HG03521 (cell line): Measurements from ENCODE around the gene RNF13.
"Not testable (repeated sequence)": the region's sequence is repeated elsewhere in the genome, so short reads cannot be mapped to it uniquely, and the experiment has no call there.

Experiments
- ATAC-seq: cut with Tn5 transposase; IDR thresholded peaks from one replicate; pipeline ENCODE4 v1.9.1; 2021; ENCODE audit warnings: mild to moderate bottlenecking, moderate library complexity; ENCODE audit not compliant: unreplicated experiment

Gene RNF13

DNA sequence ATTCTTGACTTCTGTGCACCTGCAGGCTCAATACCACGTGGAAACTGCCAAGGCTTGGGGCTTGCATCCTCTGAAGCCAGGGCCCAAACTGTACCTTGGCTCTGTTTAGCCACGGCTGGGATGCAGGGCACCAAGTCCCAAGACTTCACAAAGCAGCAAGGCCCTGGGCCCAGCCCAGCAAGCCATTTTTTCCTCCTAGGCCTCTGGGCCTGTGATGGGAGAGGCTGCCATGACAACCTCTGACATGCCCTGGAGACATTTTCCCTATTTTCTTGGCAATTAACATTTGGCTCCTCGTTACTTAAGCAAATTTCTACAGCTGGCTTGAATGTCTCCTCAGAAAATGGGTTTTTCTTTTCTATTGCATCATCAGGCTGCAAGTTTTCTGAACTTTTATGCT is 25.5 kb downstream of the RNF13 start:
- not testable (repeated sequence) for ATAC-seq

- not testable (repeated sequence) for ATAC-seq
Observed at GRCh38 chr3:149839469-149839868, 26.5 kb downstream of the RNF13 start.

DNA sequence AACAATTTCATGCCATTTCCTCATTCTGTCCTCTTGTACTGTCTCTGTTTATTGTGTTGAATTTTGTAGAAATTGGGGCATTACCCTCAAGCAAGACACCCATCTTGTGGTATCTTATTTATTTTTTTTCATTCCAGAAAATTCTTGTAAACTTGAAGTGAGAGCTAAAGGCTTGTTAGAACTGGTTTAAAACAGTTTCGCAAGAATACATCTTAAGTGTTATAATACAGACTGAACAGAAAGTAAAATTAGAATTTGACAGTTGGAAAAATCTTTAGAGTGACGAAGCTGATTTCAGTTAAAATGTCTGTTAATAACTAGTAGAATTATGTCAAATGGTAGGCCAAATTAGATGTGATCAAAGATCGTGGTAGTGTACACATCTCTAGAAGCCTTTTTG is 26.9 kb downstream of the RNF13 start:
- no peak for ATAC-seq

DNA sequence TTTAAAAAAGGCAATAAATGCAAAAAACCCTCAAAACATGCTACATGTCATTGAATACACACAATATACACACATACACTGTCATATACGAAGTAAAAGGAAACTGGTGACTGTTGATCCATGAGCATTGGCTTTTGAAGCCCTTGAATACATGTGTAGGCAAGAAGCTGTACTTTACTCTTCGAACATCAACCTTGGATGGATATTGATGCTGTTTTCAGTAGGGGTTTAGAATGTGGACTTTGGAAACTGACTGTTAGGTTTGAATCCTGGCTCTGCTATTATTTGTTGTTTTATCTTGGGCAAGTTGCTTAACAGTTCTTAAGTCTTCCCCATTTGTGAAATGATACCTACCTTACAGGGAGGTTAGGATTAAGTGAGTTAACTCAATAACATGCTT is 30.5 kb downstream of the RNF13 start:
- ATAC-seq = no peak

DNA sequence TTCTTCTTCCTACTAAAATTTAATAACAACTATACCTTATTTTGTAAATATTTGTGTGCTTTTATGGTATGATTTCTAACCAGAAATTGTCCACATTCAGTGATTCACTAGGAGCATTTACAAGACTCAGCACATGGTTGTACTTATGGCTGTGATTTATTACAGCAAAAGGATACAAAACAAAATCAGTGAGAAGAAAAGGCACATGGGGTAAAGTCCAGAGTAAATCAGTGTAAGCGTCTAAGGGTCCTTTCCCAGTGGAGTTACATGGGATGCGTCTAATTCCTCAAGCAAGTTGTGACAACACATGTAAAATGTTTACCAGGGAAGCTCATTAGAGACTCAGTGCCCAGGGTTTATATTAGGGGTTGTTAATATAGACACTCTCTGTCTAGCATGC is 31.1 kb downstream of the RNF13 start:
- no peak for ATAC-seq

GRCh38 chr3:149845570-149846244 is 32.7 kb downstream of the RNF13 start:
- ATAC-seq = no peak

DNA sequence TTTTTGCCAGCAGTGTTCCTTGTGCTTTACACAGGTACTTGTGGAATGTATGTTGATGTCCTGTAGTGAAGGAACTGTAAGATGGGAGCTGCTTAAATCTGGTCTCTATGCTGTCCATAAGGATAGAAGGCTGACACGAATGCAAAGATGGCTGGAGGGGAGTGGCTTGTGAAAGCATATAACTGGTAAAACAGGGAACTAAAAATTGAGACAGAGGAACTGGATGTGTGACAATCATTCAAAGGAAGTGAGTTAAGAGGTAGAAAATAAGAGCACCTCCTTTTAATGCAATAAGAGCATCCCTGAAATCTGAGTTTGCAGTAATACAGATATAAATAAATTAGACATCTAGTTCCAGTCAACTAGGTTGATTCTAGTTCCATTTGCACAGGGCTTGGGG is 35.2 kb downstream of the RNF13 start:
- ATAC-seq = no peak

GRCh38 chr3:149848688-149849087 is 35.7 kb downstream of the RNF13 start:
- ATAC-seq = no peak

DNA sequence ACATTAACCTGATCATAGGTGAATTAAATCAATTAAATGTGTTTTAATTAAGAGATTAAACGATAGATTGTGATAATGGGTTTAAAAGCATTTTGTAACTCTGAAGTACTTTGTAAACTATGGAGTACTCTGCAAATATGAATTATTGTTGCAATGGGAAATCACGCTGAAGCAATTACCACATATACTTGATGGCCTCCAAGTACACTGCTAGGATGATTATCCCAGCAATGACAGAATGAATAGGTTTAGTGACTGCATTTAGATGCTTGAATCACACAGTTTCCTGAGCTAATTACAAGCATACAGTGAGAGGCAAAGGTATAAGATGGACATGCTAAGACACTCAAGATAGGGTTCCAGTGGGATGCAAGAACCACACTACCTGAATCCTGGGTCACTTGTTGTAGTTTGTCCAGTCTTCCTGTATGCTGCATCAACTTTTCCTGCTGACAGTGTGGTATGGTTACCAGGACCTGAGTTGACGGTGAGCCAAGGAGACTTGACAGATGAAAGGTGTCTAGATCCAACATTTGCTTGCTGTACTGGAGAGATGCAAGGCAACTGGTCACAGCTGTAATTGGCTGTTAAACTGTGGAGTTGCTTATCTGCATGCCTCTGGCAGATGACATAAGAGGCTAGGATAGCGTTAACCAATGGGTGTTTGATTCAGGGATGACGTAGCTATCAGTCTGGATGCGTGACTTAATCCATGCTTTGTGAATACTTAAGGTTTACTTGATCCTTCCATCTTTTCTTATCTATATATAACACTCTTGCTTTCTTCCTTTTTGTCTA is 38.0 kb downstream of the RNF13 start:
- no peak for ATAC-seq

DNA sequence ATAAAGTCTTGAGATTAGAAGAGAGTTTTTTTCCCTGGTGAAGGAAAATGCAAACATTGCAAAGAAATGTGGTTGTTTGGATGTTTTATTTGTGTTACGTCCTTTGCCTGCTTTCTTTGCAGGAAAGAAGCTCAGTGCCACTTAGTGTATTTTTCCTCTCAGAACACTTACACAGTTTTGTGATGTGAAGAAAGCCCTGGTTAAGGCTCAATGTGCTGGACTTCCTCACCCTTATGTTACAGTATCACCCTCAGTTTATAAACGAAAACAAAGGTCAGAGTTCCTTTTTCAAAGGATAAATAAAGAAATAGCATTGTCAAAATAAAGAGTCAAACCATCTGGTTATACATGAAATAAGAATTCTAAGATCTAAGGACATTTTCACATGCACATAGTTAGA is 45.9 kb downstream of the RNF13 start:
- ATAC-seq = no peak

GRCh38 chr3:149860881-149861280 is 47.9 kb downstream of the RNF13 start:
- no peak for ATAC-seq

DNA sequence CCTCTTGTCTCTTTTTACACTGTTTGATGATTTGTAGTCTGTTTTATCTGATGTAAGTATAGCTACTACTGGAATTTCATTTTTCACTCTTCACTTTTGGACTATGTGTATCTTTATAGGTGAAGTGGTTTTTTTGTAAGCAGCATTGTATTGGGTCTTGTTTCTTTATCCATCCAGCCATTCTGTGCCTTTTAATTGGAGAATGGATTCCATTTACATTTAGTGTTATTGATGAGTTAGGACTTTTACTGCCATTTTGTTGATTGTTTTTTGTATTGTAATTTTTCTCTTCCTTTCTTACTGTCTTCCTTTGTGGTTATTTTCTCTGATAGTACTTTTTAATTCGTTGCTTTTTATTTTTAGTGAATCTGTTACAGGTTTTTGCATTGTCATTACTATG is 54.5 kb downstream of the RNF13 start:
- ATAC-seq = no peak

GRCh38 chr3:149871855-149872254 is 58.8 kb downstream of the RNF13 start:
- ATAC-seq = no peak

- ATAC-seq = no peak
Observed at GRCh38 chr3:149872589-149872988, 59.6 kb downstream of the RNF13 start.

GRCh38 chr3:149877668-149878067 is 64.7 kb downstream of the RNF13 start:
- ATAC-seq = no peak

DNA sequence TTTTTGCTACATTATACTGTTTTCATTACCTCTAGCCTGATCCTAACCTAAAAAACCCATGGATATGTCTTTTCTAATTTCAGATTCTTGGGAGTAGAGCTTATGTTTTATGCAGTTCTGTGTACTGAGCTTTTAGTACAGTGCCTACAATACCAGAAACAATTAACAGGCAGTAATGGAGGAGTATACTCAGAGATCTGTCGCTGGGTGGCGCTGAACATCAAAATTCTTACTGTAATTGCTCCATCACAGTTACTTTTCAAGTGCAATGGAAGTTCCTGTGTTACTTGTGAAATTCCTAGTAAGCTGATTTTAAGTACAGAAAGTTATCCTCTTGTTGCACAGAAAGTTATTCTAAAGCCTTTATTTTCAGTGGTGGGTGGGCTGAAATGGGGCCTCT is 66.9 kb downstream of the RNF13 start:
- no peak for ATAC-seq

GRCh38 chr3:149881879-149882278 is 68.9 kb downstream of the RNF13 start:
- no peak for ATAC-seq

GRCh38 chr3:149883134-149883533 is 70.1 kb downstream of the RNF13 start:
- no peak for ATAC-seq

GRCh38 chr3:149883860-149884259 is 70.8 kb downstream of the RNF13 start:
- ATAC-seq = not testable (repeated sequence)

DNA sequence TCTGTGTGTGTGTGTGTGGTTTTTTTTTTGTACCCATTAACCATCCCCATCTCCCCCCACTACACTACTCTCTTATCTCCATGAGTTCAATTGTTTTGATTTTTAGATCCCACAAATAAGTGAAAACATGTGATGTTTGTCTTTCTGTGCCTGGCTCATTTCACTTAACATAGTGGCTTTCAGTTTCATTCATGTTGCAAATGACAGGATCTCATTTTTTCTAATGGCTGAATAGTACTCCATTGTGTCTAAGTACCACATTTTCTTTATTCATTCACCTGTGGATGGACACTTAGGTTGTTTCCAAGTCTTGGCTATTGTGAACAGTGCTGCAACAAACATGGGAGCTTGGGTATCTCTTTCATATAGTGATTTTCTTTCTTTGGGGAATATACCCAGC is 71.8 kb downstream of the RNF13 start:
- ATAC-seq = not testable (repeated sequence)

- ATAC-seq = no peak
Observed at GRCh38 chr3:149886957-149887356, 73.9 kb downstream of the RNF13 start.

DNA sequence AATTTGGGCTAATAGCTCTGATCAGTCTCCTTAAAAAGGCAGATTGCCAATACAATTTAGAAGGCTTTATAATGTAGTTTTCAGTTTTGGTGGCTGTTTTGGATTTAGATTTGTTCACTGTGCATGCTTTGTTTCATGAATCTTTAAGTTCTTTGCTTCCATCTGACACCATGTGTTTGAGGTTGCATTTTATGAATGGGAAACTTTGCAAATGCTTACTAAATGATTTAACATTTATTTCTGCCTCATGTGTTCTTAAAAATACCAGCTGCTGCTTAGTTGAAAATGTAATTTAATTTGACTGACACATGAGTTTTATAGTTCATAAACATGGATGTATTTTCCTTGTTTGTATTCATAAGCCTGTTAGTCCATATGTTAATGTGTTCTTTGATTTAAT is 78.6 kb downstream of the RNF13 start:
- ATAC-seq = no peak

- no peak for ATAC-seq
Observed at GRCh38 chr3:149892371-149892770, 79.4 kb downstream of the RNF13 start.
